ENCODE results near the gene MBLAC1. TPM values are rescaled to one million over a fixed set of nuclear protein-coding genes. Genes with fewer than 3 reads are reported as not detected.

Gene MBLAC1
- total and polyA plus RNA-seq, 9 of the 15 experiments (the other 6 are each of a cell fraction or from before 2014, with no cell fraction given) = 0.03 to 3.1 (median 0.52) TPM

- TF ChIP-seq NR3C1 (CRISPR knock-in tag; IDR thresholded peaks at IDR 0.05) (no peak), TAL1 (IDR thresholded peaks at IDR 0.05) (no peak), FOXA1 (IDR thresholded peaks at IDR 0.05; ENCODE audit: borderline replicate concordance) (no peak), POLR2G (IDR thresholded peaks at IDR 0.05; ENCODE audit: low read depth, low read length) (peak; percentile 90), BCL6 (CRISPR knock-in tag; IDR thresholded peaks at IDR 0.05) (no peak), ZNF347 (CRISPR knock-in tag; IDR thresholded peaks at IDR 0.05; ENCODE audit: low read depth) (peak; percentile 71; the same call in 1 of the 2 replicates), ZC3H11A (IDR thresholded peaks at IDR 0.05; ENCODE audit: low read depth, low read length) (peak; percentile 62; the same call in 1 of the 2 replicates), BRD4 (IDR thresholded peaks at IDR 0.05) (no peak), ZNF609 (CRISPR knock-in tag; IDR thresholded peaks at IDR 0.05; ENCODE audit: borderline replicate concordance) (no peak), ZNF12 (CRISPR knock-in tag; IDR thresholded peaks at IDR 0.05) (0 out of 2 replicates have a peak, but pooled peaks have one; percentile 10), FOXO4 (CRISPR knock-in tag; IDR thresholded peaks at IDR 0.05) (peak; percentile 89; the same call in 1 of the 2 replicates), AFF4 (CRISPR knock-in tag; IDR thresholded peaks at IDR 0.05) (peak; percentile 84), PATZ1 (CRISPR knock-in tag; IDR thresholded peaks at IDR 0.05; ENCODE audit: borderline replicate concordance) (0 out of 2 replicates have a peak, but pooled peaks have one; percentile 46)
These were observed 7.4 kb upstream of the MBLAC1 start, which contains the start of the genes CNPY4 and TAF6 (continued) for GRCh38 chr7:100119072-100119969.
